GM23248 (cell line): ENCODE measurements around the gene IGSF3.
"Not testable (repeated sequence)": the region's sequence is repeated elsewhere in the genome, so short reads cannot be mapped to it uniquely, and the experiment has no call there.

Experiments
- EZH2 ChIP-seq: fragments of 200-600 bp; sonication (generic); IDR thresholded peaks from 2 replicates; pipeline ENCODE4 v1.6.1; 2018; ENCODE audit warnings: antibody characterized with exemption, mild to moderate bottlenecking; ENCODE audit not compliant: insufficient read depth, poor library complexity, severe bottlenecking
- EZH2phosphoT487 ChIP-seq: fragments of 200-600 bp; sonication (generic); IDR thresholded peaks from 2 replicates; pipeline ENCODE4 v1.6.1; 2018; ENCODE audit warnings: antibody characterized with exemption, moderate library complexity, mild to moderate bottlenecking, low read depth; ENCODE audit not compliant: insufficient read depth

DNA sequence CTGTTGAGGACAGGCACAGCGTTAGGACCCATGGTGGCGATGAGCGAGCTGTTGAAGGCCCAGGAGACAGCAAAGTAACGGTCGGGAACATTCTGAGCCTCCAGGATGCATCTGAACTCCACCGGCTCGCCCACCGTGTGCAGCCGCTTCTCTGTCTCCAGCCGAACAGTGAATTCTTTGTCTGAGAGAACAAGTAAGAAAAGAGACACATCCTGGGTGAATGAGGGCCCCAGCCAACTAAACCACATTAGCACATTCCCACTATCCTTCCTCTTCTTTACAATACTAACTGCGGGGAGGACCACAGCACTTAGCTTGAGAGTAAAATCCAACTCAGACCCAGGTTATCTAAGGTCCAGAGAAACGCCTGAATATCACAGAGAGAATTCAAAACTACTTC is 59.4 kb downstream of the IGSF3 start:
- TF ChIP-seq EZH2, EZH2phosphoT487: not testable (repeated sequence)
